ENCODE data around the gene PSMC3. TPM values are rescaled to one million over a fixed set of nuclear protein-coding genes. Genes with fewer than 3 reads are reported as not detected.

PSMC3 gene
- total RNA-seq, 1 experiment from 2014 or later = 222 TPM

DNA sequence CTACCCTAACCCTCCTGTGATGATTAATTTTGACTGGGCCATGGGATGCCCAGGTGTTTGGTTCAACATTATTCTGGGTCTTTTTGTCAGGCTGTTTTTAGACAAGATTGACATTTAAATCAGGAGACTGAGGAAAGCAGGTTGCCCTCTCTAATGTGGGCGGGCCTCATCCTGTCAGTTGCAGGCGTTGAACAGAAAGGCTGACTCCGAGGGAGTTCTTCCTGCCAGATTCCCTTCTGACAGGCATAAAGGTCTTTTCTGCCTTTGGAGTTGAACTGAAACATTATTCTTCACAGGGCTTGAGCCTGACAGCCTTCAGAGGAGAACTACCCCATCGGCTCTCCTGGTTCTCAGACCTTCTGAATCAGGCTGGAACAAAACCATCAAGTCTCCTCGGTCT, 4.3 kb upstream of the PSMC3 start:
- Histone ChIP-seq H3K36me3 (ENCODE audit: low read depth) (no peaks in the 10 kb centered on the region), H3K4me1 (replicated peaks; ENCODE audit: insufficient read depth) (peaks cover 8% of the 10 kb centered on the region; the same call in 1 of the 2 replicates), H3F3A (ENCODE audit: insufficient read depth, low read depth) (peaks cover 20% of the 10 kb centered on the region), H3K4me3 (no peak overlapping the region), H2AFZ (no peak overlapping the region), H3K27ac (no peak overlapping the region), H3K9me3 (ENCODE audit: insufficient read depth, low read depth) (no peaks in the 10 kb centered on the region), H3K9me2 (ENCODE audit: insufficient read depth) (no peaks in the 10 kb centered on the region), H3K4me2 (no peak overlapping the region), H3K79me2 (ENCODE audit: low read depth) (peaks cover 6% of the 10 kb centered on the region), H4K20me1 (ENCODE audit: insufficient read depth) (no peaks in the 10 kb centered on the region), H3K27me3 (ENCODE audit: insufficient read depth, low read depth) (no peaks in the 10 kb centered on the region)
- TF ChIP-seq, protein P1, sequence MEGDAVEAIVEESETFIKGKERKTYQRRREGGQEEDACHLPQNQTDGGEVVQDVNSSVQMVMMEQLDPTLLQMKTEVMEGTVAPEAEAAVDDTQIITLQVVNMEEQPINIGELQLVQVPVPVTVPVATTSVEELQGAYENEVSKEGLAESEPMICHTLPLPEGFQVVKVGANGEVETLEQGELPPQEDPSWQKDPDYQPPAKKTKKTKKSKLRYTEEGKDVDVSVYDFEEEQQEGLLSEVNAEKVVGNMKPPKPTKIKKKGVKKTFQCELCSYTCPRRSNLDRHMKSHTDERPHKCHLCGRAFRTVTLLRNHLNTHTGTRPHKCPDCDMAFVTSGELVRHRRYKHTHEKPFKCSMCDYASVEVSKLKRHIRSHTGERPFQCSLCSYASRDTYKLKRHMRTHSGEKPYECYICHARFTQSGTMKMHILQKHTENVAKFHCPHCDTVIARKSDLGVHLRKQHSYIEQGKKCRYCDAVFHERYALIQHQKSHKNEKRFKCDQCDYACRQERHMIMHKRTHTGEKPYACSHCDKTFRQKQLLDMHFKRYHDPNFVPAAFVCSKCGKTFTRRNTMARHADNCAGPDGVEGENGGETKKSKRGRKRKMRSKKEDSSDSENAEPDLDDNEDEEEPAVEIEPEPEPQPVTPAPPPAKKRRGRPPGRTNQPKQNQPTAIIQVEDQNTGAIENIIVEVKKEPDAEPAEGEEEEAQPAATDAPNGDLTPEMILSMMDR (conservative IDR thresholded peaks at IDR 0.05) = no peak
- TF ChIP-seq EZH2 (IDR thresholded peaks at IDR 0.05; ENCODE audit: low read depth) = no peak
- no TSS peak for BruUV-seq (replicated peaks)
- ChIA-PET CTCF (no interaction called here), POLR2A (ENCODE audit: unreplicated experiment) (no interaction called here)
- intact Hi-C loops (cut with micrococcal nuclease; ENCODE audit: unreplicated experiment) = no loop called here
- DNase-seq = no peak

DNA sequence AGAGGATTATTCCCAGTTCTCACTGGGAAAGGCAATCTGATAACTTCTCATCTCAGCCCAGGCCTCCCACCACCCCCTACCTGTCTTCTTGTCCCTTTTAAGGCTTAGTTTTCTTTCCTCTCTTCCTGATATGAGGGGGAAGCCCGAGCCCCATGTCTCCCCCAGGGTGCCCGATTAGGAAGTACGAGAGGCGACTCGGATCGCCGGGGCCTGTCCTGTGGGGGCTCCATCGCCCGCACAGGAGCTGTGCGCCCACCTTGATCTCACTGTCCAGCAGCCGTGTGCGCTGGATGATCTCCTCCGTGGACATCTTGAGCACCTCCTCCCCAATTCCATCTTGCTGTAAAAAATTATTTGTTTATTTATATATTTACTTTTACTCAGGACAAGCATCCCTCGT, 628 bp downstream of the PSMC3 start:
- TF ChIP-seq, protein P1 (conservative IDR thresholded peaks at IDR 0.05) = no peak
- no peak for TF ChIP-seq EZH2 (IDR thresholded peaks at IDR 0.05; ENCODE audit: low read depth)
- ChIA-PET POLR2A (ENCODE audit: unreplicated experiment) (interaction anchor here (0.5 kb wide), 1 partner anchor 18 kb away, joined by 3 read pairs; no protein-coding TSS in a partner anchor), CTCF (no interaction called here)
- Histone ChIP-seq H4K20me1 (ENCODE audit: insufficient read depth) (no peaks in the 10 kb centered on the region), H3K27me3 (ENCODE audit: insufficient read depth, low read depth) (no peaks in the 10 kb centered on the region), H3F3A (ENCODE audit: insufficient read depth, low read depth) (peaks cover 19% of the 10 kb centered on the region), H2AFZ (peak overlapping the region; percentile 83), H3K4me1 (replicated peaks; ENCODE audit: insufficient read depth) (peaks cover 18% of the 10 kb centered on the region), H3K9me3 (ENCODE audit: insufficient read depth, low read depth) (no peaks in the 10 kb centered on the region), H3K36me3 (ENCODE audit: low read depth) (peaks cover 22% of the 10 kb centered on the region), H3K27ac (peak overlapping the region; percentile 73), H3K4me2 (peak overlapping the region; percentile 93), H3K4me3 (peak overlapping the region; percentile 86), H3K9me2 (ENCODE audit: insufficient read depth) (no peaks in the 10 kb centered on the region), H3K79me2 (ENCODE audit: low read depth) (peaks cover 28% of the 10 kb centered on the region)
- intact Hi-C loops (cut with micrococcal nuclease; ENCODE audit: unreplicated experiment) = loop anchor here (1.0 to 5.0 kb wide), 3 partner anchors 17 to 342 kb away; partner anchors contain the start of genes CELF1, FNBP4 and SLC39A13
- no TSS peak for BruUV-seq (replicated peaks)
- DNase-seq = no peak

DNA sequence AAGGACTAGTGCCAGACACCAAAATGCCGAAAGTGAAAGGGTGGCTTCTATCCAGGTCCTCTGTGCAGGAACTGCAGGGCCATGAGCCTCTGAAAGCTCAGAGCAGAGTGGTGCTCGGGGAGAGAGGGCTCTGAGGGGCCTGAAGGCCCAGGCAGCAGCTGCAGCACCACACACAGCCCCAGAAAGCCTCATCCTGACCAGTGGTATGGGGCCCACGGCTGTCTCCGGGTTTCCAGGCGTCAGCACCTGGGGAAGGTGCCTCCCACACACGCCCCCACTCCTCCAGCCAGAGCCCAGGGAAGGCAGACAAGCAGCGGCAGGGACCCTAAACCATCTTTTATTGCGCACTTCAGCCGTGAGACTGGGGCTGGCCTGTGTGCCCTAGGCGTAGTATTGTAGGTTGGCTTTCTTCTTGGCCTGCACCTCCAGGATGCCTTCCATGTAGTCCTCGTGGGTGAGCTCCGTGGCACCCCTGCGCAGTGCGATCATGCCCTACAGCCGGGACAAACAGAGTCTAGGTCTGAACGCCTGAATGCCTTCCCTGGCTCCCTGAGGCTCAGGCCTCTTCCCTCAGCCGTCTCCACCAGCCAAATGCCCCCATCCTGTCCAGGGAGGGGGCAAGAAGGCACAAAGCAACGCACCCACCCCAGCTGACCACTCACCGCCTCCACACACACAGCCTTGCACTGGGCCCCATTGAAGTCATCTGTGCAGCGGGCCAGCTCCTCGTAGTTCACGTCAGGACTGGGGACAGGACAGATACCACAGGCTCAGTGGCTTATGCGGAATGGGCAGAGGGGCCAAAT, 7.6 kb downstream of the PSMC3 start:
- Histone ChIP-seq H3K4me1 (replicated peaks; ENCODE audit: insufficient read depth) (peaks cover 17% of the 10 kb centered on the region), H3K27ac (no peak overlapping the region), H3K9me2 (ENCODE audit: insufficient read depth) (no peaks in the 10 kb centered on the region), H3K79me2 (ENCODE audit: low read depth) (peaks cover 3% of the 10 kb centered on the region; the same call in 1 of the 2 replicates), H4K20me1 (ENCODE audit: insufficient read depth) (no peaks in the 10 kb centered on the region; the same call in 1 of the 2 replicates), H3K9me3 (ENCODE audit: insufficient read depth, low read depth) (no peaks in the 10 kb centered on the region), H3K4me2 (no peak overlapping the region), H2AFZ (no peak overlapping the region), H3K27me3 (ENCODE audit: insufficient read depth, low read depth) (no peaks in the 10 kb centered on the region), H3K4me3 (no peak overlapping the region), H3K36me3 (ENCODE audit: low read depth) (peaks cover 16% of the 10 kb centered on the region; the same call in 1 of the 2 replicates), H3F3A (ENCODE audit: insufficient read depth, low read depth) (peaks cover 46% of the 10 kb centered on the region; the same call in 1 of the 2 replicates)
- TF ChIP-seq, protein P1 (conservative IDR thresholded peaks at IDR 0.05) = no peak
- TF ChIP-seq EZH2 (IDR thresholded peaks at IDR 0.05; ENCODE audit: low read depth) = no peak
- intact Hi-C loops (cut with micrococcal nuclease; ENCODE audit: unreplicated experiment) = no loop called here
- CTCF ChIA-PET = interaction anchor here (0.6 kb wide), 1 partner anchor 36 kb away, joined by 12 read pairs; no protein-coding TSS in a partner anchor
- DNase-seq = no peak
- POLR2A ChIA-PET (ENCODE audit: unreplicated experiment) = interaction anchor here (0.5 kb wide), 1 partner anchor 116 kb away, joined by 6 read pairs; no protein-coding TSS in a partner anchor
- no TSS peak for BruUV-seq (replicated peaks)
